H9 (cell line): ENCODE data around the gene CPO. TPM values are rescaled to one million over a fixed set of nuclear protein-coding genes. Genes with fewer than 3 reads are reported as not detected.

Experiments
- DNase-seq: peaks from one replicate; pipeline ENCODE4 v3.0.0-alpha.2; 2017
- H2AFZ ChIP-seq: one replicate; pipeline ENCODE4 v1.6.1; 2013; ENCODE audit warnings: mild to moderate bottlenecking, low read length, control low read depth, moderate library complexity
- H2AK5ac ChIP-seq: 2 replicates; pipeline ENCODE4 v1.6.1; 2013; ENCODE audit warnings: low read length, control low read depth, mixed read lengths; ENCODE audit not compliant: insufficient read length
- H2BK120ac ChIP-seq: one replicate; pipeline ENCODE4 v1.6.1; 2013; ENCODE audit warnings: low read depth, mild to moderate bottlenecking, low read length, control low read depth, inconsistent platforms; ENCODE audit not compliant: poor library complexity, severe bottlenecking
- H2BK12ac ChIP-seq: 2 replicates; pipeline ENCODE4 v1.6.1; 2013; ENCODE audit warnings: low read length, control low read depth, mixed read lengths, low read depth; ENCODE audit not compliant: insufficient read length
- H2BK15ac ChIP-seq: 2 replicates; pipeline ENCODE4 v1.6.1; 2013; ENCODE audit warnings: low read depth, low read length, control low read depth
- H2BK20ac ChIP-seq: one replicate; pipeline ENCODE4 v1.6.1; 2013; ENCODE audit warnings: low read depth, mild to moderate bottlenecking, low read length, control low read depth, inconsistent platforms; ENCODE audit not compliant: poor library complexity, severe bottlenecking
- H2BK5ac ChIP-seq: 2 replicates; pipeline ENCODE4 v1.6.1; 2013; ENCODE audit warnings: low read length, control low read depth, mixed read lengths; ENCODE audit not compliant: insufficient read length
- H3K14ac ChIP-seq: 2 replicates; pipeline ENCODE4 v1.6.1; 2013; ENCODE audit warnings: low read length, control low read depth; ENCODE audit not compliant: insufficient read depth
- H3K18ac ChIP-seq: 2 replicates; pipeline ENCODE4 v1.6.1; 2013; ENCODE audit warnings: low read depth, mild to moderate bottlenecking, mixed read lengths, low read length, control low read depth; ENCODE audit not compliant: insufficient read length
- H3K23ac ChIP-seq: 2 replicates; pipeline ENCODE4 v1.6.1; 2013; ENCODE audit warnings: low read length, control low read depth, mixed read lengths, low read depth; ENCODE audit not compliant: insufficient read length
- H3K23me2 ChIP-seq: 2 replicates; pipeline ENCODE4 v1.6.1; 2013; ENCODE audit warnings: low read depth, mild to moderate bottlenecking, mixed read lengths, low read length, control low read depth; ENCODE audit not compliant: insufficient read length, poor library complexity, severe bottlenecking
- H3K27ac ChIP-seq: 2 replicates; pipeline ENCODE4 v1.5.1; 2013; ENCODE audit warnings: low read length, control low read depth, mixed read lengths, low read depth; ENCODE audit not compliant: insufficient read length
- H3K27me3 ChIP-seq: 2 replicates; pipeline ENCODE4 v1.6.1; 2013; ENCODE audit warnings: low read length, control low read depth, inconsistent platforms; ENCODE audit not compliant: insufficient read depth
- H3K4ac ChIP-seq: 2 replicates; pipeline ENCODE4 v1.6.1; 2013; ENCODE audit warnings: low read depth, mild to moderate bottlenecking, control low read depth, inconsistent platforms, low read length, moderate library complexity
- H3K4me1 ChIP-seq: 2 replicates; pipeline ENCODE4 v1.6.1; 2013; ENCODE audit warnings: low read length, control low read depth, inconsistent platforms; ENCODE audit not compliant: insufficient read depth
- H3K4me2 ChIP-seq: 2 replicates; pipeline ENCODE4 v1.6.1; 2013; ENCODE audit warnings: low read length, control low read depth, mixed read lengths; ENCODE audit not compliant: insufficient read length, insufficient read depth
- H3K56ac ChIP-seq: 2 replicates; pipeline ENCODE4 v1.6.1; 2013; ENCODE audit warnings: low read depth, mild to moderate bottlenecking, mixed read lengths, low read length, control low read depth; ENCODE audit not compliant: insufficient read length
- H3K79me1 ChIP-seq: 2 replicates; pipeline ENCODE4 v1.6.1; 2013; ENCODE audit warnings: low read depth, mild to moderate bottlenecking, moderate library complexity, low read length, control low read depth, inconsistent platforms; ENCODE audit not compliant: insufficient read depth, poor library complexity, severe bottlenecking
- H3K79me2 ChIP-seq: 2 replicates; pipeline ENCODE4 v1.6.1; 2013; ENCODE audit warnings: low read length, control low read depth, inconsistent platforms; ENCODE audit not compliant: insufficient read depth
- H3K9ac ChIP-seq: 2 replicates; pipeline ENCODE4 v1.6.1; 2013; ENCODE audit warnings: low read length, control low read depth, mixed read lengths; ENCODE audit not compliant: insufficient read length; ENCODE audit errors: extremely low read depth
- H3K9me3 ChIP-seq: one replicate; pipeline ENCODE4 v1.6.1; 2013; ENCODE audit warnings: low read depth, low read length, inconsistent platforms; ENCODE audit not compliant: control insufficient read depth
- H3T11ph ChIP-seq: one replicate; pipeline ENCODE4 v1.6.1; 2013; ENCODE audit warnings: mild to moderate bottlenecking, low read length, control low read depth, inconsistent platforms
- H4K20me1 ChIP-seq: one replicate; pipeline ENCODE4 v1.6.1; 2013; ENCODE audit not compliant: control insufficient read depth, insufficient read length, insufficient read depth
- H4K5ac ChIP-seq: 2 replicates; pipeline ENCODE4 v1.6.1; 2013; ENCODE audit warnings: low read depth, mild to moderate bottlenecking, mixed read lengths, low read length, control low read depth; ENCODE audit not compliant: insufficient read length
- H4K8ac ChIP-seq: replicated peaks from 2 replicates; pipeline ENCODE4 v1.6.1; 2013; ENCODE audit warnings: low read length, control low read depth, mixed read lengths, low read depth; ENCODE audit not compliant: insufficient read length
- H4K91ac ChIP-seq: 2 replicates; pipeline ENCODE4 v1.6.1; 2013; ENCODE audit warnings: low read depth, mild to moderate bottlenecking, moderate library complexity, mixed read lengths, low read length, control low read depth; ENCODE audit not compliant: insufficient read length
- H3K27ac Mint-ChIP-seq, 3 experiments: 2 replicates in 2 of 3; 3 replicates in 1 of 3; pipeline ENCODE4 v1.8.0; 2020 to 2021; ENCODE audit warnings: mixed read lengths in 3 of 3, mild to moderate bottlenecking in 1 of 3, moderate library complexity in 1 of 3
- H3K27me3 Mint-ChIP-seq: 2 replicates; pipeline ENCODE4 v1.8.0; 2021; ENCODE audit warnings: low read depth, mild to moderate bottlenecking, moderate library complexity, mixed read lengths
- H3K36me3 Mint-ChIP-seq, 3 experiments: 2 replicates in 2 of 3; 3 replicates in 1 of 3; pipeline ENCODE4 v1.8.0; 2020 to 2021; ENCODE audit warnings: low read depth in 3 of 3, mixed read lengths in 3 of 3; ENCODE audit not compliant: insufficient read depth in 1 of 3
- H3K4me1 Mint-ChIP-seq, 2 experiments: 2 replicates each; pipeline ENCODE4 v1.8.0; 2020; ENCODE audit warnings: mixed read lengths in 2 of 2
- H3K4me3 Mint-ChIP-seq, 2 experiments: 2 replicates in 1 of 2; 3 replicates in 1 of 2; pipeline ENCODE4 v1.8.0; 2020 to 2021; ENCODE audit warnings: mild to moderate bottlenecking in 2 of 2, mixed read lengths in 2 of 2, moderate library complexity in 1 of 2
- H3K9me3 Mint-ChIP-seq, 2 experiments: 2 replicates in 1 of 2; 3 replicates in 1 of 2; pipeline ENCODE4 v1.8.0; 2020; ENCODE audit warnings: mild to moderate bottlenecking in 2 of 2, mixed read lengths in 2 of 2, moderate library complexity in 1 of 2
- CTCF ChIP-seq: fragments of 200-600 bp; sonication (generic); conservative IDR thresholded peaks from 3 replicates; pipeline ENCODE4 v1.8.0; 2021; ENCODE audit warnings: antibody characterized with exemption, mild to moderate bottlenecking
- WGBS: extraction: QIAGEN DNeasy Blood & Tissue Kit; methylation state at CpG from one replicate; pipeline ENCODE4 v1.1.7; 2013; ENCODE audit warnings: missing lambda C conversion rate, low lambda C conversion rate, mixed read lengths; ENCODE audit not compliant: insufficient read length; ENCODE audit errors: extremely low coverage; 5-methylcytosine and 5-hydroxymethylcytosine counted together
- total RNA-seq: library from RNA; stranded (reverse); gene quantifications from 2 replicates; pipeline ENCODE4 v1.2.1, GENCODE V29; 2021

Gene CPO
- total RNA-seq, 1 experiment from 2014 or later, result 0.68 TPM

DNA sequence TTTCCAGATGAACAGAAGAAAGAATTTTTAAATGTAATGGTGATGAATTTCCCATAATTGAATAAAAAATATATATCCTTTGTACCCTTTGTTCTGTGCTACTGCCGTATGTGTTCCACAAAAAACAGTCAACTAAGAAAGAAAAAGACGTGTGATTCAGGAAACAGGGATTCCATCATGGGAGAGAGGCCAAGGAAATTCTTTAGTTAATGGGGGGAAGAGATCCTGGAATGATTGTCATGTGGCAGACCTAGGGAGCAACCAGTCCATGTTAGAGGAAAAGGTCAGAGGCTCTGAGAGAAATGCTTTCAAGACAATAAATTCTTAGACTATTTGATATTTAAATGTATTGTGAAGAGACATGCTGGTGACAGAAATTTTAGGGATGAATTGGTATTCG, 76.6 kb downstream of the CPO start:
- no peak overlapping the region for H2BK120ac ChIP-seq
- no peak overlapping the region for H2BK15ac ChIP-seq
- no peaks in the 10 kb centered on the region for H3K79me2 ChIP-seq
- H3K9ac ChIP-seq, result no peak overlapping the region
- Mint-ChIP-seq H3K4me3 (no peak overlapping the region), H3K27me3 (peaks cover 7% of the 10 kb centered on the region), H3K9me3 (peaks cover 21 to 29% of the 10 kb centered on the region in 2 experiments), H3K36me3 (peaks cover 10 to 29% (median 25%) of the 10 kb centered on the region in 3 experiments), H3K4me1 (peaks cover 1 to 10% of the 10 kb centered on the region in 2 experiments), H3K27ac (no peak overlapping the region)
- no CpG with 5 or more reads among the region's 3 CpGs for WGBS
- no peaks in the 10 kb centered on the region for H3K9me3 ChIP-seq
- no peak overlapping the region for H3T11ph ChIP-seq
- H4K8ac ChIP-seq, result no peak overlapping the region
- no peak overlapping the region for H3K4ac ChIP-seq
- no peak overlapping the region for H2BK12ac ChIP-seq
- no peaks in the 10 kb centered on the region for H3K79me1 ChIP-seq
- no peak overlapping the region for H4K5ac ChIP-seq
- no peak overlapping the region for H2AFZ ChIP-seq
- H4K20me1 ChIP-seq, result no peaks in the 10 kb centered on the region
- H3K18ac ChIP-seq, result no peak overlapping the region
- peaks cover under 1% of the 10 kb centered on the region; the same call in 1 of the 2 replicates for H3K4me1 ChIP-seq
- H2BK5ac ChIP-seq, result no peak overlapping the region
- H3K4me2 ChIP-seq, result no peak overlapping the region
- no peak for DNase-seq
- H3K23me2 ChIP-seq, result no peaks in the 10 kb centered on the region
- H3K27ac ChIP-seq, result no peak overlapping the region
- H3K56ac ChIP-seq, result no peak overlapping the region
- H3K23ac ChIP-seq, result no peak overlapping the region
- H3K14ac ChIP-seq, result no peak overlapping the region
- H3K27me3 ChIP-seq, result no peaks in the 10 kb centered on the region
- no peak overlapping the region for H2AK5ac ChIP-seq
- H4K91ac ChIP-seq, result no peak overlapping the region
- H2BK20ac ChIP-seq, result no peak overlapping the region
- TF ChIP-seq CTCF, result no peak

Other genes with a start within 250 kb of the CPO start
- not detected in 2 replicates for gene DYTN, start 221.1 kb upstream of the CPO start, total RNA-seq
- gene MDH1B, start 174.2 kb upstream of the CPO start, total RNA-seq, result 1.3 and 1.4 TPM in 2 replicates
- 39.2 and 40.1 TPM in 2 replicates for gene FASTKD2, start 173.9 kb upstream of the CPO start, total RNA-seq
- 32.2 and 33.4 TPM in 2 replicates for gene KLF7, start 226.4 kb downstream of the CPO start, total RNA-seq